Suprapubic skin (tissue), 4 donors: Measurements from ENCODE around the gene PPP2R3B.

ENCODE experiments used
- CTCF ChIP-seq, 2 donors: fragments of 200-600 bp in 1 of 2; fragments of 450-650 bp in 1 of 2; sonication (generic) in 1 of 2; IDR thresholded peaks; one replicate each; pipeline ENCODE4 v1.5.1; 2016 to 2019; ENCODE audit warnings: antibody characterized with exemption in 2 of 2, mild to moderate bottlenecking in 1 of 2, moderate library complexity in 1 of 2
- EP300 ChIP-seq: sonication (generic); formaldehyde crosslinking; IDR thresholded peaks from one replicate; pipeline ENCODE4 v1.6.1; 2017; ENCODE audit warnings: antibody characterized with exemption
- POLR2A ChIP-seq, 2 donors: fragments of 450-650 bp; IDR thresholded peaks; one replicate each; pipeline ENCODE4 v1.6.1; 2017; ENCODE audit warnings: antibody characterized with exemption in 2 of 2, mild to moderate bottlenecking in 2 of 2, moderate library complexity in 2 of 2
- POLR2AphosphoS5 ChIP-seq, 3 donors: sonication (generic); formaldehyde crosslinking; IDR thresholded peaks; one replicate each; pipeline ENCODE4 v1.6.1; 2017; ENCODE audit warnings: antibody characterized with exemption in 3 of 3

GRCh38 chrX:427812-428725 lies 41.4 kb upstream of the PPP2R3B start:
- TF ChIP-seq CTCF (IDR thresholded peaks at IDR 0.05) (no peak), POLR2AphosphoS5 (IDR thresholded peaks at IDR 0.05) (no peak), POLR2A (IDR thresholded peaks at IDR 0.05) (no peak), EP300 (no peak)
